NK-92 treated with Interleukin-12 subunit alpha and Interleukin-12 subunit beta, amount 100 ng/mL, for 24 hours (cell line): Measurements from ENCODE around the gene FAM228A.
"Not testable (repeated sequence)": the region's sequence is repeated elsewhere in the genome, so short reads cannot be mapped to it uniquely, and the experiment has no call there.

Experiments used
- DNase-seq: peaks from one replicate; lab custom pipeline; 2025; lab: John Stamatoyannopoulos, UW

The FAM228A gene

DNA sequence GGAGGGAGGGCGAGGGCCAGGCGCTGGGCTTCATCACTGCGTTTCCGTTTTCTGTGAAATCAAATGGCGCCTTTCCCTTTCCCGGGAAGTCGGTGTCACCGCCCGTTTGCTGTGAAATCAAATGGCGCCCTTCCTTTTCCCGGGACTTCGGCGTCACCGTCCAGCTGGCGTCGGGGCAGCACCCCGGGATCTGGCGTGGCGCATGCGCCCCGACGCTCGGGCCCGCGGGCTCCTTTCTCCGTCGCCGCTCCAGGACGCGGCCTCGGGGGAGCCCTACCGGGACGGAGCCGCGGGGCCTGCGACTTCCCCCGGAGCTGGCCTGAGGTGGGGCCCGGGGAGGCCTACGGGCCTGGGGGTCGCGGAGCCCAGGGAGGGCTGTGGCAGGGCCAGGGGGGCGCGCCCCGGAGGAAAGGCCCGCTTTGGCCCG is at the start of gene FAM228A:
Gene FAM228A (plus strand): TSS at position 203 of the 427 bp plus-strand sequence. CDS start 428 bp downstream, outside the sequence.
- no peak for DNase-seq

DNA sequence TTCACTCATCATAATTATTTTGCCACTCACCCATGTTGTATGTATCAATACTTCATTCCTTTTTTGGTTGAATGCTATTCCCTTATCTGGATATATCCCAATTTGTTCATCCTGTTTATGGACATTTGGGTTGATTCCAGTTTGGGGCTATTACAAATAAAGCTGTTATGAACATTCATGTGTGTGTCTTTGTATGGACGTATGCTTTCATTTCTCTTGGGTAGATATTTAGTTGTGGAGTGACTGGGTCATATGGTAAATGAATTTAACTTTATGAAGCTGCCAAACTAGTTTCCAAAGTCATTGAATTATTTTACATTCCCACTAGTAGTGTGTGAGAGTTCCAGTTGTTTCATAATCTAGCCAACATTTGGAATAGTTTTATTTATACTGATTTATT is 48.9 kb upstream of the FAM228A start:
- no peak for DNase-seq

- no peak for DNase-seq
Measured at GRCh38 chr2:24132543-24132942, 42.3 kb upstream of the FAM228A start.

DNA sequence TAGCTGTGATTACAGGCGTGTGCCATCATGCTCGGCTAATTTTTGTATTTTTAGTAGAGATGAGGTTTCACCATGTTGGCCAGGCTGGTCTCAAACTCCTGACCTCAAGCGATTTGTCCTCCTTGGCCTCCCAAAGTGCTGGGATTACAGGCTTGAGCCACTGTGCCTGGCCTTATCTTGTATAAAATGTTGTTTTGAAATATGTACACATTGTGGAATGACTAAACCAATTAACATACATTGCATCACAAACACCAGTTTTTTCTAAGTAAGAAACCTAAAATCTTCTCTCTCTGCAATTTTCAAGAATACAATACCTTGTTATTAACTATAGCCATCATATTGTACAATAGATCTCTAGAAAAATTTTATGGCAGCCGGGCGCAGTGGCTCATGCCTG is 34.5 kb upstream of the FAM228A start:
- not testable (repeated sequence) for DNase-seq

DNA sequence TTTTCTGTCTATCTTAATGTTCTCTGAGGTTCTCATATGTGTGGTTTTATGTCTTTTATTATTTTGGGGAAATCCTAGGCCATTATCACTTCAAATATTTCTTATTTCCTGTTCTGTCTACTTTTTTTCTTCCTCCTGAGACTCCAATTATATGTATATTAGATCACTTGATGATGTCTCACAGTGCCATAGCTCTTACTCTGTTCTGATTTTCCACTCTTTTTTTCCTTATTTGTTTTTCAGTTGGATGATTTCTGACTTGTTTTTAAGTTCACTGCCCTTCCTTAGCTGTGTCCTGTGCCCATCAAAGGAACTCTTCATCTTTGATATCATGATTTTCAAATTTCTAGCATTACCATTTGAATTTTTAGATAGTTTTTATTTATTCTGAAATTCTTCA is 27.5 kb upstream of the FAM228A start:
- no peak for DNase-seq

DNA sequence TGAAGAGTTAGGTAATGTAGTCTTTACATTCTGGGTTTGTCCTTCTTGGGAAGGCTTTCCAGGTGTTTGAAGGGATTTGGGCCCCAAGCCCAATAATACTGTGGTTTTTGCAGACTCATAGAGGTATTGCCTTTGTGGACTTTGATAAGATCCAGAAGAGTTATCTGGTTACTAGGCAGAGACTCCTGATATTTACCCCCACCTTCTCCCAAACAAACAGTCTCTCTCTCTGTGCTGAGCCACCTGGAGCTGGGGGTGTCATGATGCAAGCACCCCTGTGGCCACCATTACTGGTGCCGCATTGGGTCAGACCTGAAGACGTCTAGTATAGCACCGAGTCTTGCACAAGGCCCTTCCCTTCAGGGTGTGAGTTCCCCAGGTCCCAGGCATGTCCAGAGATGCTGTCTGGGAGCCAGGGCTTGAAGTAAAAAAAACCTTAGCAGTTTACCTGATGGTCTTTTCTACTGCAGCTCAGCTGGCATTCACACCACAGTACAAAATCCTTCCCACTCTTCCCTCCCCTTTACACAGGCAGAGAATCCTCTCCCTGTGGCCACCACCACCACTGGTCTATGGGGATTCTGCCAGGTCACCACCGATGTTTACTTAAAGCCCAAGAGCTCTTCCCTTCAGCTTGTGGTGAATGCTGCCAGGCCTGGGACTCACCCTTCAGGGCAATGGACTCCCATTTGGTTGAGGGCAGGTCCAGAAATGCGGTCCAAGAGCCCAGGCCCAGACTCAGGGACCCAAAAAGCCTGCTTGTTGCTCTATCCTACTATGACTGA is 22.2 kb upstream of the FAM228A start:
- DNase-seq, result no peak

DNA sequence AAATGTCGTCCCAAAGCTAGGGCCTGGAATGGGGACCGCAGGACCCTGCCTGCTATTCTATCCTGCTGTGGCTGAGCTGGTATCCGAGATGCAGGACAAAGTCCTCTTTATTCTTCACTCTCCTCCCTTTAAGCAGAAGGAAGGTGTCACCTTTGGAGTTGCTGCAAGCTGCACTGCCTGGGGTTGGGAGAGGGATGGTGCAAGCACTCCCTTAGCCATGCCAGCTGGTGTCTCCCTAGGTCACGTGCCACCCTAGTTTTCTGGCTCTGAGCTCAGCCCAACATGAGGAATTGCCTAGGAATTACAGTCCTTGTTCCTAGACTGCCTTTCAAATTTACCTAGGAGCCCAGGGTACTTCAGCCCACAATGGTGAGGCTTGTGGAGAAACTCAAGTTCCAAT is 21.4 kb upstream of the FAM228A start:
- no peak for DNase-seq

- no peak for DNase-seq
Measured at GRCh38 chr2:24158131-24158530, 16.7 kb upstream of the FAM228A start.

DNA sequence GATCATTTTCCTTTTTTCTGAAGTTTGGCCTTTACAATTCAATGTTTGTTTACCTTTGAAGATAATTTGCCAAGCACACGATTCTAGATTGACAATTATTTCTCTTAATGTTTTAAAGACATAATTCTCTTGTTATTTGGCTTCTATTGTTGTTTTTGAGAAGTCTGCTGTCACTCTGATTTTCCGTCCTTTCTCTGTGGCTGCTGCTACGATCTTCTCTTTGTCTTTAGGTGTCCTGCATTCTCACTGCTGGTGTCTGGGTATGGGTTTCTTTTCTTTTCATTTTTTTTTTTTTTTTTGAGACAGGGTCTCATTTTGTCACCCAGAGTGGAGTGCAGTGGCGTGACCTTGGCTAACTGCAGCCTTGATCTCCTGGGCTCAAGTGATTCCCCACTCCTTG is 15.1 kb upstream of the FAM228A start:
- no peak for DNase-seq

GRCh38 chr2:24160761-24161160 is 14.1 kb upstream of the FAM228A start:
- DNase-seq, result no peak

DNA sequence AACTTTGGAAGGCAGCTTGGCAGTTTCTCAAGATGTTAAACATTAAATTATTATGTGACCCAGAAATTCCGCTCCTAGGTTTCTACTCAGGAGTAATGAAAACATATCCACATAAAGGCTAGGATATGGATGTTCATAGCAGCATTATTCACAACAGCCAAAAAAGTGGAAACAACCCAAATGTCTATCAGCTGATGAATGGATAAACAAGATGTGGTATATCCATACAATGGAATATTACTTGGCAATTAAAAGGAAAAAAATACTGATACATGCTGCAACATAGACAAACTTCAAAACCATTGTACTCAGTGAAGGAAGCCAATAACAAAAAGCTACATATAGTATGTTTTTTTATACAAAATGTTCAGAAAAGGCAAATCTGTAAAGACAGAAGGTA is 12.4 kb upstream of the FAM228A start:
- DNase-seq, result no peak

DNA sequence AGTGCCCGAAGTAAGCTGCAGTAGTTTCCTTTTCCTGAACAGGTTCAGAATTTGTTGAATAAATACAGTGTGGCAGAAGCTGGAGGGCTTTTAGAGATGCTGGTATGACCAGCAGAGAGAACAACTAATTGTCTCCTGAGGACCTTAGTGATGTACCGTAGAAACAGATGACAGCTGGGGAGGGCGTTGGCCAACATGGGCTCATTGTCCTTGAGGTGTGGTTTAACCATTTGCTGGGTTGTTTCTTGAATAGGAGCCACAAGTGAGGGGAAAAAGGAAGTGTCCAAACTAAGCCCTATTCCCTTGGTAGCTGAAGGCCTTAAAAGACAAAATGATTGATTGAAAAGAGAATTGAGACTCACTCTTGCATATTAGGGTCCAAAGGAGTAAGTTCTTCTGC is 11.7 kb upstream of the FAM228A start:
- DNase-seq, result no peak

- no peak for DNase-seq
Measured at GRCh38 chr2:24163601-24164000, 11.3 kb upstream of the FAM228A start.

DNA sequence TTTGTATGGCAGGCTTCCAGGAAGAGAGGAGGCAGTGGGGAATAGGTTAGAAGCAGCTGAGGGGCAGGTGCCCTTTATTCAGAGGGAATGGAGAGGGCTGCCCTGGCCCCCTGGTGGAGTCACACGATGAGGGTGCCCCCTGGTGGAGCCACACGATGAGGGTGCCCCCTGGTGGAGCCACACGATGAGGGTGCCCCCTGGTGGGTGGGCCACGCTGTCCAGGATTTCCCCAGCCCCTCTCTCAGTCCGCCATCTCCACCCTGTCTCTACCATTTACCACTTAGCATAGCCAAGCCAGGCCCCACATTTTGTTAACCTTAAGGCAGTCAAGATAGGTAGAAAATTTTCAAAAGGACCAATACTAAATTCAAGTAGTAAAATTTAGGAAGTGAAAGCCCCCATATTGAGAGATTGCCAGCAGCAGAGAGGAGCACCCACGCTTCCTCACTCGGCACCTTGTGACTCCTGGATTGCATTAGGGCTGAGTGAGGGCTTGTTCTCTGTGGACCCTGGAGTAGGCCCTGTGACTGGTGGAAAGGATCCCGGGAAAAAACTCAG is 10.4 kb upstream of the FAM228A start:
- no peak for DNase-seq

DNA sequence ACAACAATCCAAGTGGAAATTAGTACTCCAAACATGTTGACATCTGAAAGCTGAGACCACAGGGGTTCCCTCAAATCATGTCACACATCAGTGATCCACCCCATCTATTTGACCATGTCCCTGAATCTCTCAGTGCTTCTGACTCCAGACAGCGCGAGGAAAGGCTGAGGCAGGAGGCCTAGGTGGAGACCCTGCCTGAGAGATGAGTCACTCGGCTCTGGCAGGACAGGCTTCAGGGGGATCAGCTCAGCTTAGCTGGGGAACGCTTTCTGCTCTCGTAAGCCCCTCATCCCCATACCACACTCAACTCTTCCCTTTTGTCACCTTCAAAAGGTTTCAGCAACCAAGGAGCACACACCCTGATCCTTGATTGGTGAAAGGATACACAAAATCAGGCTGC is 5.8 kb upstream of the FAM228A start:
- DNase-seq, result no peak

GRCh38 chr2:24175631-24176187 is 856 bp downstream of the FAM228A start:
- no peak for DNase-seq

- DNase-seq, result no peak
Measured at GRCh38 chr2:24176326-24176725, 1.5 kb downstream of the FAM228A start.

DNA sequence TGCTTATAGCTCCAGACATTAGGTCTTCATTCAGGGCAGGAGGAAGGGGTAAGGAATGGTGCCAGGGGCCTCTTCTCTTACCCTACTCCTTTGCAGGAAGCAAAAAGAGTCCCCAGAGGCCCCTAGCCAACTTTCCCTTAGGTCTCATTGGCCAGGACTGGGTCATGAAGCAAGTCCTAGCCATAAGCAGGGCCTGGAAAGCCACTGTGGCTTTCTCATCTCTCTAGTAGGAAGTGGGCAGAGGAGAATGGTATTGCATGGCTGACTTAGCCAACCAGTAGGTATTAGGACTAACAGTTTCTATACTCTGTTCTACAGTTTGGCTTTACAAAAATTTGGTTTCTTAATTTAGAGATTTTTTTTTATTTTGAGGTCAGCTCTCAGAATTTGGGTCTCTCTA is 4.8 kb downstream of the FAM228A start:
- no peak for DNase-seq

DNA sequence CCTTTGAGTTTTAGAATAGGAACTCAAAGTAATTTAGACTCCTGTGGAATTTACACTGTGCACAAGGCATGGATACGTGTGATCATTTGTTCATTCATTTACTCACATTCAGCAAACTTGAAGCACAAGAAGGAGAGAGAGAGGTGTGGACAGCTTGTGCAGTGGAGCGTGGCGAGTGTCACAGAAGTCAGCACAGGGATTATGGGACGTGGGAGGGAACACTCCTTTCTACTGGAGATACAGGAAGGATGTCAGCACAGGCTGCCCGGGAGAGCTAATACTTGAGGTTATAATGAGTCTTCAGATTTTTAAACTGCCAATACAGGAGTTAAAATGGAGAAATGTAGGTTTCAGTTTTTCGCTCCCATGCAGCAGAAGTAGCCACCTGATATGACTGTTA is 7.0 kb downstream of the FAM228A start:
- DNase-seq, result no peak

- DNase-seq, result no peak
Measured at GRCh38 chr2:24182507-24182906, 7.7 kb downstream of the FAM228A start.

DNA sequence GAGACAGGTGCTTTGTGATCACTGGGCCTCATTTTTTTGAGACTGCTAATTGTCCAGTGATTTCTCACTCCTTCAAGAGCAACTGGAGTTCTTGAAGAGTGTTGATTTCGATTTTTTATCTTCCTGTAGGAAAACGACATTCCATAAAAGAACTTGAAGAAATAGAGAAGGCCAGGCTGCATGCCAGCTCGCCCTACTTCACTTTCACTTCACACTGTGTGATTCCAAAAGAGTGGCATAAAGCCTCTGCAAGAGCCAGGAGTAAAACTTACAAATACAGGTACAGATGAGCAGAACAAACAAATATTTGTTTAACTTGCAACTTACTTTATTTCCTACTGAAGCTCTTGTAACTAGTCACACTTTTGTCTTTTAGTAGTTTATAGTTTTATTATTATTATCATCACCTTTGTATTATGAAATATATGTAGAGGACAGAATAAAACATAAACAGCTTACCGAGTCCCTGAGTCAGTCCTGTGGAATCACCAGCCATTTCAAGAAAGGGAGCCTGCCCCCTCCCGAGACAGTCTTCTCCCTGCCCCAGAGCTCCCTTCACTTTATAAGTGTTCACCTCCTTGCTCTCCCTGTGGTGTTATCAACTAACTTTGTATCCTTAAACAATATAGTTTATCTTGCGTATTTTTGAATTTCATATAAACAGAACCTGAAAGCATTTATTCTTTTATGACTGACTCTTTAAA is 8.7 kb downstream of the FAM228A start:
- DNase-seq, result no peak

GRCh38 chr2:24189551-24189950 is 14.7 kb downstream of the FAM228A start:
- no peak for DNase-seq

DNA sequence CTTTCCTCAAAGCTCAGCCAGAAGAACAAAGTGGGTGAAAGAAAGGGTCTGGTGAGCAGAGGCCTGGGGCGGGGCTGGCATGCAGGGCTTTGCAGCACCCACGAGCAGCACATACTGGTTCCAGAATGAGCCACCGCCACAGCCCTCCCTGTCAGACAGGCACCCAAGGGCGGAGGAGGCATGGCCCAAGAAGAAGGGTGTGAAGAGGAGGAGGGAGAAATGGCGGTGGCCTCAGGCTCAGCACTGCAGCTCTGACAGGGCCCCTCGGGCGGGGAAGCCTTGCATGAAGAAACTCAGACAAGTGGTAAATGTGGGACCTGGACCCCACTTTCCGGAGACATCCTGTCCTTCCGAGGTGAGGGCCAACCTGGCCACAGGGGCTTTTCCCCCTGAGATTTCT is 15.7 kb downstream of the FAM228A start:
- no peak for DNase-seq
